Thoracic aorta (tissue), 2 donors: ENCODE measurements around the gene ZNF730. TPM values are rescaled to one million over a fixed set of nuclear protein-coding genes. Genes with fewer than 3 reads are reported as not detected.

ENCODE experiments used
- ATAC-seq: fragments of 150-250 bp; one replicate; pipeline ENCODE4 v1.8.0; 2017; ENCODE audit warnings: low read depth; ENCODE audit not compliant: insufficient number of reproducible peaks, low FRiP score
- DNase-seq: peaks from one replicate; pipeline ENCODE4 v3.0.0-alpha.2; 2020; ENCODE audit warnings: low spot score
- H3K27ac ChIP-seq, 2 donors: fragments of 200-600 bp; sonication (generic); 1 replicate in 1 of 2; 2 replicates in 1 of 2; pipeline ENCODE4 v1.5.1; 2016; ENCODE audit warnings: mild to moderate bottlenecking in 2 of 2, moderate library complexity in 2 of 2
- H3K27me3 ChIP-seq: fragments of 200-600 bp; sonication (generic); replicated peaks from 2 replicates; pipeline ENCODE4 v1.6.0; 2016; ENCODE audit warnings: mild to moderate bottlenecking; ENCODE audit not compliant: insufficient read depth
- H3K36me3 ChIP-seq: fragments of 200-600 bp; sonication (generic); one replicate; pipeline ENCODE4 v1.5.1; 2016
- H3K4me1 ChIP-seq, 2 donors: fragments of 200-600 bp; sonication (generic); 1 replicate in 1 of 2; 2 replicates in 1 of 2; pipeline versions ENCODE4 v1.5.1 to v1.6.0; 2016; ENCODE audit warnings: low read depth in 2 of 2, mild to moderate bottlenecking in 1 of 2; ENCODE audit not compliant: control insufficient read depth in 1 of 2
- H3K4me3 ChIP-seq: fragments of 200-600 bp; sonication (generic); 2 replicates; pipeline ENCODE4 v1.5.1; 2016; ENCODE audit warnings: mild to moderate bottlenecking
- H3K9me3 ChIP-seq: fragments of 200-600 bp; sonication (generic); 2 replicates; pipeline ENCODE4 v1.5.1; 2016
- CTCF ChIP-seq: fragments of 200-600 bp; sonication (generic); IDR thresholded peaks from one replicate; pipeline ENCODE4 v1.5.1; 2019; ENCODE audit warnings: antibody characterized with exemption
- total RNA-seq, 2 donors: library from RNA; depleted of rRNA; stranded (reverse); fragments of >200 nt; gene quantifications; one replicate each; pipeline versions ENCODE4 v1.1.0 to v1.2.3, GENCODE V29; 2016

Gene ZNF730
- total RNA-seq, 2 donors from 2014 or later = not detected

- no peaks in the 10 kb centered on the region for H3K27me3 ChIP-seq
- no peak for ATAC-seq
Measured at GRCh38 chr19:23183251-23183650, 66.4 kb downstream of the ZNF730 start.

GRCh38 chr19:23190341-23190740, 73.5 kb downstream of the ZNF730 start:
- no peak for DNase-seq
- no peak for TF ChIP-seq CTCF
- Histone ChIP-seq H3K36me3 (no peaks in the 10 kb centered on the region), H3K4me1 (no peaks in the 10 kb centered on the region), H3K9me3 (no peaks in the 10 kb centered on the region), H3K27ac (no peak overlapping the region), H3K27me3 (no peaks in the 10 kb centered on the region), H3K4me3 (no peak overlapping the region)
- no peak for ATAC-seq

More at GRCh38 chr19:23183251-23183650, 66.4 kb downstream of the ZNF730 start:
- H3K9me3 ChIP-seq = no peaks in the 10 kb centered on the region
- no peak for DNase-seq
- H3K27ac ChIP-seq = no peak overlapping the region
- no peaks in the 10 kb centered on the region for H3K36me3 ChIP-seq
- no peak for TF ChIP-seq CTCF
- H3K4me3 ChIP-seq = no peak overlapping the region
- H3K4me1 ChIP-seq = no peaks in the 10 kb centered on the region

Other genes starting within 250 kb of the ZNF730 start
- gene ZNF728, start 113.8 kb upstream of the ZNF730 start, total RNA-seq = 1 to 10 TPM; 2.4 to 3.4 TPM
- under 1 TPM in 1 of 2 donors, not detected in 1; 0.27 TPM for gene ZNF724, start 133.4 kb downstream of the ZNF730 start, total RNA-seq